HG03520 (cell line): ENCODE measurements around the gene PLA2G4C.

ENCODE experiments used
- ATAC-seq: cut with Tn5 transposase; IDR thresholded peaks from one replicate; pipeline ENCODE4 v1.9.1; 2021; ENCODE audit warnings: mild to moderate bottlenecking, moderate library complexity; ENCODE audit not compliant: unreplicated experiment

Gene PLA2G4C

GRCh38 chr19:48110350-48110966 lies at the start of gene PLA2G4C:
Gene PLA2G4C, minus strand, starts transcription at chr19:48110817. Its CDS starts 4,288 bp downstream, at chr19:48106529.
- ATAC-seq: peak; percentile 57

- no peak for ATAC-seq
These were observed 47.7 kb upstream of the PLA2G4C start for GRCh38 chr19:48158210-48158790.

- ATAC-seq: no peak
These were observed 43.4 kb upstream of the PLA2G4C start for GRCh38 chr19:48154003-48154402.

GRCh38 chr19:48152551-48152950 lies 41.9 kb upstream of the PLA2G4C start:
- no peak for ATAC-seq

- no peak for ATAC-seq
These were observed 38.8 kb upstream of the PLA2G4C start for GRCh38 chr19:48149430-48149829.

GRCh38 chr19:48148576-48148975 lies 38.0 kb upstream of the PLA2G4C start:
- no peak for ATAC-seq

GRCh38 chr19:48147597-48148175 lies 37.1 kb upstream of the PLA2G4C start:
- ATAC-seq: no peak

GRCh38 chr19:48139053-48139452 lies 28.4 kb upstream of the PLA2G4C start:
- no peak for ATAC-seq

GRCh38 chr19:48137411-48137810 lies 26.8 kb upstream of the PLA2G4C start:
- no peak for ATAC-seq

- no peak for ATAC-seq
These were observed 25.9 kb upstream of the PLA2G4C start for GRCh38 chr19:48136547-48136946.

- no peak for ATAC-seq
These were observed 24.8 kb upstream of the PLA2G4C start for GRCh38 chr19:48135411-48135810.

- no peak for ATAC-seq
These were observed 22.5 kb upstream of the PLA2G4C start for GRCh38 chr19:48133094-48133493.

GRCh38 chr19:48127561-48127960 lies 16.9 kb upstream of the PLA2G4C start:
- ATAC-seq: no peak

- ATAC-seq: no peak
These were observed 13.5 kb upstream of the PLA2G4C start for GRCh38 chr19:48123907-48124651.

- ATAC-seq: no peak
These were observed 11.8 kb upstream of the PLA2G4C start for GRCh38 chr19:48122421-48122820.

GRCh38 chr19:48121909-48122371 lies 11.3 kb upstream of the PLA2G4C start:
- no peak for ATAC-seq

- ATAC-seq: no peak
These were observed 10.4 kb upstream of the PLA2G4C start for GRCh38 chr19:48121066-48121465.

- ATAC-seq: no peak
These were observed 9.9 kb upstream of the PLA2G4C start for GRCh38 chr19:48120505-48120904.

- no peak for ATAC-seq
These were observed 7.5 kb upstream of the PLA2G4C start for GRCh38 chr19:48118131-48118517.

- no peak for ATAC-seq
These were observed 7.0 kb upstream of the PLA2G4C start for GRCh38 chr19:48117515-48118130.

GRCh38 chr19:48113190-48113917 lies 2.7 kb upstream of the PLA2G4C start:
- ATAC-seq: no peak
